Measurements from ENCODE around the gene IFNGR2. TPM values are rescaled to one million over a fixed set of nuclear protein-coding genes. Genes with fewer than 3 reads are reported as not detected.
"Not testable (repeated sequence)": the region's sequence is repeated elsewhere in the genome, so short reads cannot be mapped to it uniquely, and the experiment has no call there.

The IFNGR2 gene
- total RNA-seq, 8 experiments from 2014 or later: 21.4 to 58.1 (median 31.9) TPM

- H3K4me3 ChIP-seq; H3K27ac ChIP-seq; ATAC-seq (replicated peaks in 6 of 8); H3K4me1 ChIP-seq (replicated peaks in 1 of 2); in situ Hi-C loops (cut with MboI; ENCODE audit: low pct_unique_long_range_greater_than_20kb in 2 of 9, low sequenced_read_pairs in 9 of 9, unreplicated experiment in 9 of 9): not testable (repeated sequence)
- 60 to 100% (median 100%) methylated on average over 1 to 4 of the region's 4 CpGs; no CpG with 5 or more reads in 1 of the 10 experiments for WGBS, 10 experiments
Observed at GRCh38 chr21:33469183-33469582, 66.0 kb downstream of the IFNGR2 start.

- H3K27ac ChIP-seq: no peak overlapping the region
- H3K4me1 ChIP-seq (replicated peaks in 1 of 2): no peaks in the 10 kb centered on the region
- in situ Hi-C loops (cut with MboI; ENCODE audit: low pct_unique_long_range_greater_than_20kb in 2 of 9, low sequenced_read_pairs in 9 of 9, unreplicated experiment in 9 of 9): no loop called here
- 100% methylated on average over 1 to 2 of the region's 2 CpGs; no CpG with 5 or more reads in 5 of the 10 experiments for WGBS, 10 experiments
- ATAC-seq (replicated peaks in 6 of 8): no peak
- no peak overlapping the region for H3K4me3 ChIP-seq
Observed at GRCh38 chr21:33470701-33471100, 67.5 kb downstream of the IFNGR2 start.

- 41 to 100% (median 100%) methylated on average over 1 to 2 of the region's 3 CpGs; no CpG with 5 or more reads in 4 of the 10 experiments for WGBS, 10 experiments
- H3K4me1 ChIP-seq (replicated peaks in 1 of 2): peaks cover 0 to 3% of the 10 kb centered on the region in 2 donors
- in situ Hi-C loops (cut with MboI; ENCODE audit: low pct_unique_long_range_greater_than_20kb in 2 of 9, low sequenced_read_pairs in 9 of 9, unreplicated experiment in 9 of 9): no loop called here
- ATAC-seq (replicated peaks in 6 of 8): no peak
- H3K4me3 ChIP-seq: no peak overlapping the region
- no peak overlapping the region for H3K27ac ChIP-seq
Observed at GRCh38 chr21:33473344-33473743, 70.1 kb downstream of the IFNGR2 start.

GRCh38 chr21:33477066-33477465 is 73.9 kb downstream of the IFNGR2 start:
- no peak for ATAC-seq (replicated peaks in 6 of 8)
- in situ Hi-C loops (cut with MboI; ENCODE audit: low pct_unique_long_range_greater_than_20kb in 2 of 9, low sequenced_read_pairs in 9 of 9, unreplicated experiment in 9 of 9): no loop called here
- peaks cover 0 to 4% of the 10 kb centered on the region in 2 donors for H3K4me1 ChIP-seq (replicated peaks in 1 of 2)
- H3K4me3 ChIP-seq: no peak overlapping the region
- 67 to 100% (median 93%) methylated on average over 1 to 6 of the region's 7 CpGs; no CpG with 5 or more reads in 2 of the 10 experiments for WGBS, 10 experiments
- no peak overlapping the region for H3K27ac ChIP-seq

- Histone ChIP-seq H3K4me1 (replicated peaks in 1 of 2) (peaks cover 0 to 4% of the 10 kb centered on the region in 2 donors), H3K27ac (no peak overlapping the region), H3K4me3 (peak overlapping the region; percentile 60 to 89 (median 83))
- ATAC-seq (replicated peaks in 6 of 8): no peak
- in situ Hi-C loops (cut with MboI; ENCODE audit: low pct_unique_long_range_greater_than_20kb in 2 of 9, low sequenced_read_pairs in 9 of 9, unreplicated experiment in 9 of 9): no loop called here
- 40 to 100% (median 60%) methylated on average over 1 to 9 of the region's 9 CpGs; no CpG with 5 or more reads in 4 of the 10 experiments for WGBS, 10 experiments
Observed at GRCh38 chr21:33478182-33478581, 75.0 kb downstream of the IFNGR2 start.

- peak overlapping the region; percentile 60 to 89 (median 83) for H3K4me3 ChIP-seq
- 0 to 5% (median 1%) methylated on average over 2 to 17 of the region's 68 CpGs; no CpG with 5 or more reads in 3 of the 10 experiments for WGBS, 10 experiments
Observed at GRCh38 chr21:33478935-33479678, 75.9 kb downstream of the IFNGR2 start.

GRCh38 chr21:33479679-33480480 is 76.7 kb downstream of the IFNGR2 start, which contains the start of gene TMEM50B:
TMEM50B (minus strand) TSS chr21:33479974; CDS start chr21:33468885, 11,089 bp downstream.
- in situ Hi-C loops (cut with MboI; ENCODE audit: low pct_unique_long_range_greater_than_20kb in 2 of 9, low sequenced_read_pairs in 9 of 9, unreplicated experiment in 9 of 9): no loop called here
- WGBS, 10 experiments: 0% methylated on average over 1 to 10 of the region's 93 CpGs; no CpG with 5 or more reads in 4 of the 10 experiments
- Histone ChIP-seq H3K4me1 (replicated peaks in 1 of 2) (peaks cover 0 to 4% of the 10 kb centered on the region in 2 donors), H3K4me3 (peak within 1 kb of the TSS; percentile 60 to 89 (median 83)), H3K27ac (peak within 1 kb of the TSS; percentile 81 to 92)
- ATAC-seq (replicated peaks in 6 of 8): peak; percentile 89 to 96 (median 93)

More at GRCh38 chr21:33478935-33479678, 75.9 kb downstream of the IFNGR2 start:
- in situ Hi-C loops (cut with MboI; ENCODE audit: low pct_unique_long_range_greater_than_20kb in 2 of 9, low sequenced_read_pairs in 9 of 9, unreplicated experiment in 9 of 9): no loop called here
- peak in 4 of 8 experiments; percentile 4 to 32 (median 24) for ATAC-seq (replicated peaks in 6 of 8)
- Histone ChIP-seq H3K4me1 (replicated peaks in 1 of 2) (peaks cover 0 to 4% of the 10 kb centered on the region in 2 donors), H3K27ac (peak overlapping the region; percentile 81 to 92)

GRCh38 chr21:33480481-33481103 is 77.4 kb downstream of the IFNGR2 start:
- peaks cover 0 to 4% of the 10 kb centered on the region in 2 donors for H3K4me1 ChIP-seq (replicated peaks in 1 of 2)
- ATAC-seq (replicated peaks in 6 of 8): no peak
- H3K4me3 ChIP-seq: peak overlapping the region; percentile 60 to 89 (median 83)
- in situ Hi-C loops (cut with MboI; ENCODE audit: low pct_unique_long_range_greater_than_20kb in 2 of 9, low sequenced_read_pairs in 9 of 9, unreplicated experiment in 9 of 9): no loop called here
- 5 to 100% (median 28%) methylated on average over 3 to 15 of the region's 17 CpGs for WGBS, 10 experiments
- H3K27ac ChIP-seq: peak overlapping the region; percentile 66 to 73

- no peak for ATAC-seq (replicated peaks in 6 of 8)
- Histone ChIP-seq H3K4me1 (replicated peaks in 1 of 2) (peaks cover 0 to 4% of the 10 kb centered on the region in 2 donors), H3K27ac (no peak overlapping the region), H3K4me3 (no peak overlapping the region)
- in situ Hi-C loops (cut with MboI; ENCODE audit: low pct_unique_long_range_greater_than_20kb in 2 of 9, low sequenced_read_pairs in 9 of 9, unreplicated experiment in 9 of 9): no loop called here
- 62 to 100% (median 90%) methylated on average over 1 to 6 of the region's 9 CpGs; no CpG with 5 or more reads in 1 of the 10 experiments for WGBS, 10 experiments
Observed at GRCh38 chr21:33481314-33481943, 78.2 kb downstream of the IFNGR2 start.

Other genes with a start within 250 kb of the IFNGR2 start
- gene IFNAR2, start 173.5 kb upstream of the IFNGR2 start, total RNA-seq: 10 to 100 TPM in 1 of 8 experiments, 1 to 10 TPM in 7; 4.4 to 12.4 (median 7.3) TPM
- 10 to 100 TPM in 4 of 8 experiments, 1 to 10 TPM in 4; 4.1 to 17.8 (median 9.7) TPM for gene IL10RB, start 137.0 kb upstream of the IFNGR2 start, total RNA-seq
- 10 to 100 TPM; 13.9 to 49.0 (median 17.4) TPM for gene IFNAR1, start 78.4 kb upstream of the IFNGR2 start, total RNA-seq
- 10 to 100 TPM; 18.5 to 57.6 (median 31.8) TPM for gene TMEM50B, start 76.6 kb downstream of the IFNGR2 start, total RNA-seq
- gene DNAJC28, start 88.3 kb downstream of the IFNGR2 start, total RNA-seq: 1 to 10 TPM; 1.9 to 5.3 (median 2.3) TPM
- 100 to 1,000 TPM in 3 of 8 experiments, 10 to 100 TPM in 5; 61.0 to 202 (median 83.0) TPM for gene GART, start 138.7 kb downstream of the IFNGR2 start, total RNA-seq
- gene SON, start 139.6 kb downstream of the IFNGR2 start, total RNA-seq: 100 to 1,000 TPM in 7 of 8 experiments, 10 to 100 TPM in 1; 97.3 to 440 (median 181) TPM
- 10 to 100 TPM; 13.6 to 37.6 (median 29.7) TPM for gene DONSON, start 185.3 kb downstream of the IFNGR2 start, total RNA-seq
- gene CRYZL1, start 238.3 kb downstream of the IFNGR2 start, total RNA-seq: 10 to 100 TPM; 27.0 to 49.3 (median 44.5) TPM
- gene ITSN1, start 239.1 kb downstream of the IFNGR2 start, total RNA-seq: 10 to 100 TPM; 27.8 to 89.0 (median 36.4) TPM